GM12872 (cell line): ENCODE results near the gene SRCIN1.
A peak's percentile ranks its signal among the peaks of the same experiment; 100 is the strongest.

Experiments used
- TF ChIP-seq, protein P1 (sequence below): IDR thresholded peaks from 3 replicates; pipeline ENCODE4 v1.5.1; 2011; ENCODE audit warnings: low read depth, mild to moderate bottlenecking, low read length, moderate library complexity; ENCODE audit not compliant: insufficient read depth

SRCIN1 gene

DNA sequence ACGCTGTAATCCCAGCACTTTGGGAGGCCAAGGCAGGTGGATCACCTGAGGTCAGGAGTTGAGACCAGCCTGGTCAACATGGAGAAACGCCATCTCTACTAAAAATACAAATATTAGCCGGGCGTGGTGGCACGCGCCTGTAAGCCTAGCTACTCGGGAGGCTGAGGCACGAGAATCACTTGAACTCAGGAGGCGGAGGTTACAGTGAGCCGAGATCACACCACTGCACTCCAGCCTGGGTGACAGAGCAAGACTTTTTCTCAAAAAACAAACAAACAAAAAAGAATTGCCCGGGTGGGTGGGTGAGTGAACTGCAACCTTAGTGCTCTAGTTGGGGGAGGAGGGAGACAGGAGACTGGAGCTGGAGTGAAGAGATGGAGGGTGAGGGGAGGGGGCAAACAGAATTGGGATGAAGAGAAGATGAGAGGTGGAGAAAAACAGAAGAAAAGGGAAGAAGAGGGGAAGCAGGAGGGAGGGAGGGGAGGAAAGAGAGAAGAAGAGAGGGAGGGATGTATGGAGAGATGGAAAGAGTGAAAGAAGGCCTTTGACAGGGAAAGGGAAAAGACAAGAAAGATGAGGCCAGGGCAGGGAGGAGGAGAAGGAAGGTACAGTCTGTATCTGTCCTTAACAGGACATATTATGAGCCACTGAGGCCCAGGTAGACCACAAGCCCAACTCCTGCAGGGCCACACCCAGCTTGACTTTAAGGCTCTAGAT, 5.5 kb upstream of the SRCIN1 start:
- TF ChIP-seq, protein P1, sequence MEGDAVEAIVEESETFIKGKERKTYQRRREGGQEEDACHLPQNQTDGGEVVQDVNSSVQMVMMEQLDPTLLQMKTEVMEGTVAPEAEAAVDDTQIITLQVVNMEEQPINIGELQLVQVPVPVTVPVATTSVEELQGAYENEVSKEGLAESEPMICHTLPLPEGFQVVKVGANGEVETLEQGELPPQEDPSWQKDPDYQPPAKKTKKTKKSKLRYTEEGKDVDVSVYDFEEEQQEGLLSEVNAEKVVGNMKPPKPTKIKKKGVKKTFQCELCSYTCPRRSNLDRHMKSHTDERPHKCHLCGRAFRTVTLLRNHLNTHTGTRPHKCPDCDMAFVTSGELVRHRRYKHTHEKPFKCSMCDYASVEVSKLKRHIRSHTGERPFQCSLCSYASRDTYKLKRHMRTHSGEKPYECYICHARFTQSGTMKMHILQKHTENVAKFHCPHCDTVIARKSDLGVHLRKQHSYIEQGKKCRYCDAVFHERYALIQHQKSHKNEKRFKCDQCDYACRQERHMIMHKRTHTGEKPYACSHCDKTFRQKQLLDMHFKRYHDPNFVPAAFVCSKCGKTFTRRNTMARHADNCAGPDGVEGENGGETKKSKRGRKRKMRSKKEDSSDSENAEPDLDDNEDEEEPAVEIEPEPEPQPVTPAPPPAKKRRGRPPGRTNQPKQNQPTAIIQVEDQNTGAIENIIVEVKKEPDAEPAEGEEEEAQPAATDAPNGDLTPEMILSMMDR: no peak

DNA sequence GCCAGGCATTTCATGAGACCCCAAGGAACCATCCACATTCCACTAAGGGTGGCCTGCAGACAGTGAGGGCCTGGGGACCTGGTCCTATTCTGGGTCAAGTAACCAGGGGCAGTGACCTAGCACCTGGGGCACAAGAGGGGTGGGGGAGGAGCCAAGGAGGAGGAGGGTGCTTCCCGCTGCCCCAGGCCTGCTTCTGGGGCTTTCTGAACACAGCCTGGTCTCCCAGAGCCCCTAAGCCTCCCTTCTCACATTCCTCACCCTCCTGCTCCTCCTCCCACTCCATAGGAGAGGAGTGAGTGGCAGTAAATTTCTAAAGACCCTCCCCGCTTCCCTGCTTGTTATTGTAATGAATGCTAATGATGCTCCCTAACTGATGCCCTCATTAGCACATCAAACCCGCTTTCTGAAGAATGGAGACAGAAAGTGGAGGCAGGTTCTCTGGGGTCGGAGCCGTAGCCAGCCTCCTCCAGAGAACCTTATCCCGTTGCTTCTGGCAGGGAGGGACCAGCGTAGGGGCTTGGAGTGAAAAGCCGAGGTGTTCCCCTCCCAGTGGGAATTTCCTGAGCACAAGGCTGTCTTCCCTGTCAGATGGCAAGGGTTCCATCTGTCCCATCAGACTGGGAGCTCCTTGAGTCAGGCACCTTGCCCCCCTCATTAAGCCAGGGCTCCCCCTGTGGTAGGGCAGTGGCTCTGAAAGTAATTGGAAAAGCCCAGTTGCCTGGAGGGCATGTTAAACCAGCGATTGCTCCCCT, 3.7 kb upstream of the SRCIN1 start:
- TF ChIP-seq, protein P1: no peak

DNA sequence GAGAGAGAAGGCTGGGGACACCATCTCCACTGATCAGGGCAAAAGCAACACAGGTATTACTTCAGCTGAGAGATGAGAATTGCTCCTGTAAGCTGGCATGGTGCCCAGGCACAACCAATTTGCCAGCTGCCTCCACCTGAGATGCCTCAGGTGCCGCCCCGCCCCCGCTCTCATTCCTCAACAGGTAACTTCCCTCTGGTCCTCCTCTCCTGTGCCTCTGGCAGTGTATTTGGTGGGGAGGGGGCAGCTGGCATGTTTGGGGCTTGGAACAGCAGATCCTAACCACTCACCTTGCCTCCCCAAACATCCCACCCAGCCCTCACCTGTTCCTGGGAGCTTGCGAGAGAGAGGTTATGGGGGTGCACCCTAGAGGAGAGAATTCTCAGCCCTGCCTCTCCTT, 2.9 kb upstream of the SRCIN1 start:
- TF ChIP-seq, protein P1: no peak

DNA sequence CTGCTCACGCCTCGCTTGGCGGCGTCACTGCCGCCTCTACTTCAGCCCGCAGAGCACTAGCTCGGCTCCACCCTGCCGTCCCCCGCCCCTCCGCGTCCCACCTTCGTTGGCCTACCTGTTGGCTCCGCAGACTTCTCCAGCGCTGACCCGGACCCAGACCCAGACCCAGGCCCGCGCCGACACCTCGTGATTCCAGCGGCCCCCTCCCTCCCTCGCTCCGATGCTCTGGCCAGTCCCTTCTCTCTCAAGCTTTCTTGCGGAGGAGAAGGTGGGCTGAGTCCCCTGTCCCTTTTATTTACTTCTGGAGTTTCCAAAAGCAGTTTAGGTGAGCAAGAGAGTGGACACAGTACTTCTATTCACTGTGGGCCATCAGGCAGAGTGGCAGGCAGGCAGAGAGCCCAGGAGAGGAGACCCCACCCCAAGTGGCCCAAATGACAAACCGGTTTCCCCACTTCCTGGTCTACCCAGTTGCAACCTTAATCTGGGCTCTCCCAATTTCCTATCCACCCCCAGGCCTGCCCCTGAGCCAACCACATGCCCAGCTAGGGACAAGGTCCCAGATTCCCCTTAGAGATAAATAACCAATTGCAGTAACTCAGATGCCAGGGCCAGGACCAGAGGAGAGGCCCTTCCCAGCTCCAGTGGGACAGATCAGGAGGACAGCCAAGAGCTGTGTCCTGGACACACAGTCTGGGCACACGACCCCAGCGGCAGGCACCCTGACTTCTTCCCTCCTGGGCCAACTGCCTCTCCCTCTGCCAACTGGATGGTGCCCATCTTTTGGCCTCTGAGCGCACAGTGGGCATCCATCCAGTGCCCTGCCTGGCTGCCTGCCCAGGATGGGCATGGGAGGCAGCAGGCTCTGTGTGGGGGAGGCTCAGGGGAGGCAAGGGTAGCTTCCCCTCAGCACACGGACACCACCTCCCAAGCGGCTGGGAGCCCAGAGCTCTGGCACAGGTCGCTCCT, 1.2 kb upstream of the SRCIN1 start:
- TF ChIP-seq, protein P1: no peak

DNA sequence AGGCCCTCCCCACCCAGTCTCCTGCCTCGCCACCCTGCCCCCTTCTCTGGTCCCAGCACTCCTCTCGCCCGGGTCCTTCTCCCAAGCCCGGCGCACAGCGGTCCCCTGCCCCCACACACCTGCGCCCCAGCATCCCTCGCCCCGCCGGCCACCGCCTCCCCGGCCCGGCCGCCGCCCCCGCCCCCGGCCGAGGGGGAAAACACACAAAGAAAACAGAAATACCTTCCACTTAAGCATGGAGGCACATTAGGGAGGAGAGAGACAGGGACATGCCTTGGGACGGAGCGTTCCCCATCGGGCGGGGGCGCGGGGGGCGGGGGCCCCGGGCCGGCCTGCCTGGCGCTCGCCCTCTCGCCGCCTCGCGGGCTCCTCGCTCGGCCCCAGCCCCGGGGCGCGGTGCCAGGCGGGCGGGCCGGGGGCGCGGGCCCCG, 326 bp downstream of the SRCIN1 start:
- TF ChIP-seq, protein P1: no peak

DNA sequence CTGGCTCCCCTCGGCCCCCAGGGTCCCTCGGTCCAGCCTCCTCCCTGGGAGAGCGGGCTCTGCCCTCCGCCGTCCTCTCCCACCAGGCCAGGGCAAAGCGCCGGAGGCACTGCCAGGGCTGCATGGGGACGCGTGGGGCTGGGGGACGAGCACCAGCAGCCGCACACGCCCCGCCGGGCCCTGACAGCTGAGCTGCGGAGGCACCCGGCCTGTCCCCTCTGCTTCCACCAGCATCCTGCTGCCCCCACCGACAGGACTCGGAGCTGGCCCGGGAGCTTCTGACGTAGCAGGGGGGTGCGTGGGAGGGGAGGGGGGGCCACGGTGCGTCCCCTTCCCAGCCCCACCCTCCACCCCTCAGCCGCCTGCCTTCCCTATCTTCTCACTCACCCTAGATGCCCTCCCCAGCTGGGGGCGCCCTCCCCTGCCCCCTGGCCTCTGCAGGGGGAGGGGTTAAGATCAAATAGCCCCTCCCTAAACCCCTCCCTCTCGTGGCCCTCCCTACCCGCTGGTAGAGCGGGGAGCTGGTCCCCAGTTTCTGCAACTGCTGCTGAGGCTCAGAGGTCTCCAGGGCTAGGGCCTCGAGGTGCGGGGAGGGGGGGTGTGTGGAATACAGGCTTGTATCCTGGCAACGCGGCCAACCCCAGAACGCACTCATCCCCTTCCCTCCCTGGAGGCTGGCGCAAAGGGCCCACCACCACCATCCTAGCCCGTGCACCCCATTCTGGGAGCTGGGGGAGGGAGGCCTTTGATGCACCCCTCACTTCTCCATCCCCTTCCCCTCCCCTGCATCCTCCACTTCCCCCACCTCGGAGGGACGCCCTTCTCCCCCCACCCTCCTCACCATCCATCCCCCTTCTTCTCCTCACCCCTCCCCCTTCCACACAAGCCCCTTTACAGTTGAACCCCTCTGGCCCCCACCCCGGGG, 1.0 kb downstream of the SRCIN1 start:
- TF ChIP-seq, protein P1: 0 out of 3 replicates have a peak, but pooled peaks have one; percentile 18
